ENCODE measurements around the gene KISS1. TPM values are rescaled to one million over a fixed set of nuclear protein-coding genes. Genes with fewer than 3 reads are reported as not detected.
A peak's percentile ranks its signal among the peaks of the same experiment; 100 is the strongest.

Gene KISS1
- polyA plus RNA-seq, 1 donor (not counting 4 experiments of a cell fraction or from before 2014, with no cell fraction given), result not detected

- Histone ChIP-seq H3K27ac (ENCODE audit: control insufficient read depth, insufficient read depth, low read length) (no peak overlapping the region), H3K9me3 (ENCODE audit: control insufficient read depth, low read depth, low read length) (no peaks in the 10 kb centered on the region), H3K79me2 (ENCODE audit: control insufficient read depth, insufficient read depth, low read length) (no peaks in the 10 kb centered on the region), H3K4me3 (ENCODE audit: control insufficient read depth in 2 of 3, extremely low read depth in 1 of 3, insufficient read depth in 2 of 3, low read depth in 1 of 3, low read length in 3 of 3) (no peak overlapping the region), H2AFZ (ENCODE audit: control insufficient read depth, low read length) (no peak overlapping the region), H3K4me1 (ENCODE audit: control insufficient read depth, extremely low read depth, insufficient read depth, low read length) (peaks cover 32% of the 10 kb centered on the region), H3K4me2 (ENCODE audit: control insufficient read depth, extremely low read depth, insufficient read depth, low read depth, low read length) (peak overlapping the region; percentile 22), H3K36me3 (ENCODE audit: control insufficient read depth in 2 of 2, extremely low read depth in 1 of 2, insufficient read depth in 2 of 2, low read length in 2 of 2) (no peaks in the 10 kb centered on the region), H3K9ac (ENCODE audit: control insufficient read depth, extremely low read depth, insufficient read depth, low read length) (no peak overlapping the region), H3K9me1 (ENCODE audit: control insufficient read depth, extremely low read depth, insufficient read depth, low read length) (no peaks in the 10 kb centered on the region), H3K27me3 (ENCODE audit: control insufficient read depth, extremely low read depth, insufficient read depth, low read length) (no peaks in the 10 kb centered on the region), H4K20me1 (ENCODE audit: control insufficient read depth, extremely low read depth, insufficient read depth, low read length) (no peaks in the 10 kb centered on the region)
- DNase-seq (ENCODE audit: low read depth, low spot score) (no peak), FAIRE-seq (no peak)
- TF ChIP-seq EZH2 (IDR thresholded peaks at IDR 0.05; ENCODE audit: low read length), result no peak
- no peak for TF ChIP-seq CTCF (optimal IDR thresholded peaks at IDR 0.05 in 1 of 3, IDR thresholded peaks at IDR 0.05 in 1 of 3, conservative IDR thresholded peaks at IDR 0.05 in 1 of 3; ENCODE audit: extremely low read depth in 1 of 3, insufficient read depth in 2 of 3, low read length in 3 of 3)
- dilution Hi-C loops (cut with MboI; ENCODE audit: extremely low pct_ligation_motif_present, low sequenced_read_pairs), result no loop called here
Observed at GRCh38 chr1:204153667-204154066, 42.6 kb downstream of the KISS1 start.

- H3K9me1 ChIP-seq (ENCODE audit: control insufficient read depth, extremely low read depth, insufficient read depth, low read length), result no peaks in the 10 kb centered on the region
- no peaks in the 10 kb centered on the region for H3K36me3 ChIP-seq (ENCODE audit: control insufficient read depth in 2 of 2, extremely low read depth in 1 of 2, insufficient read depth in 2 of 2, low read length in 2 of 2)
- DNase-seq (ENCODE audit: low read depth, low spot score) (no peak), FAIRE-seq (no peak)
- H3K4me1 ChIP-seq (ENCODE audit: control insufficient read depth, extremely low read depth, insufficient read depth, low read length), result peaks cover 32% of the 10 kb centered on the region
- no peaks in the 10 kb centered on the region for H3K27me3 ChIP-seq (ENCODE audit: control insufficient read depth, extremely low read depth, insufficient read depth, low read length)
- TF ChIP-seq EZH2 (IDR thresholded peaks at IDR 0.05; ENCODE audit: low read length), result no peak
- TF ChIP-seq CTCF (optimal IDR thresholded peaks at IDR 0.05 in 1 of 3, IDR thresholded peaks at IDR 0.05 in 1 of 3, conservative IDR thresholded peaks at IDR 0.05 in 1 of 3; ENCODE audit: extremely low read depth in 1 of 3, insufficient read depth in 2 of 3, low read length in 3 of 3), result no peak
- no peaks in the 10 kb centered on the region for H3K9me3 ChIP-seq (ENCODE audit: control insufficient read depth, low read depth, low read length)
- peak overlapping the region; percentile 43 to 54 (median 46) for H3K4me3 ChIP-seq (ENCODE audit: control insufficient read depth in 2 of 3, extremely low read depth in 1 of 3, insufficient read depth in 2 of 3, low read depth in 1 of 3, low read length in 3 of 3)
- no peaks in the 10 kb centered on the region for H3K79me2 ChIP-seq (ENCODE audit: control insufficient read depth, insufficient read depth, low read length)
- H3K4me2 ChIP-seq (ENCODE audit: control insufficient read depth, extremely low read depth, insufficient read depth, low read depth, low read length), result peak overlapping the region; percentile 81
- H3K27ac ChIP-seq (ENCODE audit: control insufficient read depth, insufficient read depth, low read length), result no peak overlapping the region
- H2AFZ ChIP-seq (ENCODE audit: control insufficient read depth, low read length), result peak overlapping the region; percentile 65
- dilution Hi-C loops (cut with MboI; ENCODE audit: extremely low pct_ligation_motif_present, low sequenced_read_pairs), result no loop called here
- H3K9ac ChIP-seq (ENCODE audit: control insufficient read depth, extremely low read depth, insufficient read depth, low read length), result peak overlapping the region; percentile 73
- no peaks in the 10 kb centered on the region for H4K20me1 ChIP-seq (ENCODE audit: control insufficient read depth, extremely low read depth, insufficient read depth, low read length)
Observed at GRCh38 chr1:204152310-204153044, 43.8 kb downstream of the KISS1 start.
